HCT116 (cell line): ENCODE results near the gene ALOXE3. TPM values are rescaled to one million over a fixed set of nuclear protein-coding genes. Genes with fewer than 3 reads are reported as not detected.

Source experiments
- ATAC-seq: fragments of 200-7000 bp; cut with Tn5 transposase; 2 replicates; pipeline ENCODE4 v1.9.1; 2020; ENCODE audit warnings: mild to moderate bottlenecking, moderate library complexity
- BruUV-seq: library from RNA; stranded (reverse); fragments of 400-500 nt; replicated peaks from 2 replicates; lab custom pipeline; 2021; lab: Mats Ljungman, UMichigan
- CTCF ChIA-PET: fragments of 300-600 bp; sonication (Branson Sonifier 250); formaldehyde crosslinking; loops from one replicate; lab custom pipeline; 2021; ENCODE audit warnings: antibody characterized with exemption; lab: Charles Lee
- POLR2A ChIA-PET: fragments of 300-600, 350-600 bp; sonication (Branson Sonifier 250); formaldehyde crosslinking; loops from one replicate; lab custom pipeline; 2021; ENCODE audit warnings: antibody characterized with exemption; lab: Charles Lee
- RAD21 ChIA-PET, 2 experiments: fragments of 300-600 bp; sonication (Branson Sonifier 250); formaldehyde crosslinking; loops; one replicate each; lab custom pipeline; 2023; ENCODE audit warnings: low total read pairs in 2 of 2; ENCODE audit not compliant: uncharacterized antibody in 2 of 2, unreplicated experiment in 2 of 2, low non-redundant PET in 1 of 2; lab: Charles Lee
- DNase-seq: peaks from one replicate; pipeline ENCODE4 v3.0.0-alpha.2; 2010; ENCODE audit warnings: low read depth, low spot score
- H2AFZ ChIP-seq: fragments of 200-600 bp; shearing (Covaris generic), sonication (generic); 2 replicates; pipeline ENCODE4 v1.6.1; 2017; ENCODE audit warnings: low read depth, mixed run types, mixed read lengths, antibody characterized with exemption, low read length; ENCODE audit not compliant: poor library complexity, severe bottlenecking
- H3K27ac ChIP-seq: 2 replicates; pipeline ENCODE4 v1.5.1; 2012; ENCODE audit warnings: low read depth, low read length
- H3K27me3 ChIP-seq: fragments of 200-600 bp; sonication (generic); 2 replicates; pipeline ENCODE4 v1.6.1; 2016; ENCODE audit warnings: mixed run types, low read length, mixed read lengths; ENCODE audit not compliant: insufficient read depth
- H3K36me3 ChIP-seq, 2 experiments: fragments of 200-500 bp in 1 of 2; fragments of 200-600 bp in 1 of 2; sonication (Bioruptor generic) in 1 of 2; sonication (generic) in 1 of 2; 2 replicates each; pipeline versions ENCODE4 v1.5.1 to v1.6.1; 2014 to 2016; ENCODE audit warnings: low read length in 2 of 2, inconsistent platforms in 1 of 2, mixed read lengths in 1 of 2, mixed run types in 1 of 2; ENCODE audit not compliant: insufficient read depth in 2 of 2, control insufficient read depth in 1 of 2
- H3K4me1 ChIP-seq, 2 experiments: fragments of 200-600 bp in 1 of 2; sonication (generic) in 1 of 2; 2 replicates each; pipeline versions ENCODE4 v1.5.1 to v1.6.1; 2012 to 2017; ENCODE audit warnings: low read length in 2 of 2, inconsistent platforms in 1 of 2, mild to moderate bottlenecking in 1 of 2, mixed read lengths in 1 of 2, mixed run types in 1 of 2, moderate library complexity in 1 of 2; ENCODE audit not compliant: insufficient read depth in 2 of 2, control insufficient read depth in 1 of 2
- H3K4me2 ChIP-seq: fragments of 200-600 bp; sonication (generic); 2 replicates; pipeline ENCODE4 v1.6.1; 2017; ENCODE audit warnings: mixed run types, low read length, mixed read lengths
- H3K4me3 ChIP-seq, 2 experiments: fragments of 200-600 bp in 1 of 2; sonication (generic) in 1 of 2; replicated peaks in 1 of 2; 2 replicates each; pipeline ENCODE4 v1.5.1; 2011 to 2016; ENCODE audit warnings: low read length in 2 of 2, control low read depth in 1 of 2, low read depth in 1 of 2, mild to moderate bottlenecking in 1 of 2, mixed read lengths in 1 of 2, mixed run types in 1 of 2
- H3K79me2 ChIP-seq: fragments of 200-600 bp; sonication (generic); 2 replicates; pipeline ENCODE4 v1.6.1; 2017; ENCODE audit warnings: mild to moderate bottlenecking, mixed run types, low read length, moderate library complexity, mixed read lengths; ENCODE audit not compliant: insufficient read depth
- H3K9ac ChIP-seq: fragments of 200-600 bp; sonication (generic); 2 replicates; pipeline ENCODE4 v1.6.1; 2016; ENCODE audit warnings: low read length, mixed read lengths
- H3K9me2 ChIP-seq: fragments of 200-600 bp; sonication (generic), shearing (Covaris generic); 2 replicates; pipeline ENCODE4 v1.6.1; 2017; ENCODE audit warnings: mixed run types, mild to moderate bottlenecking, moderate library complexity; ENCODE audit not compliant: insufficient read depth
- H3K9me3 ChIP-seq, 2 experiments: fragments of 200-500 bp in 1 of 2; fragments of 200-600 bp in 1 of 2; sonication (Bioruptor generic) in 1 of 2; sonication (generic) in 1 of 2; 2 replicates each; pipeline ENCODE4 v1.6.1; 2014 to 2017; ENCODE audit warnings: low read length in 2 of 2, mixed read lengths in 2 of 2, inconsistent platforms in 1 of 2, low read depth in 1 of 2, mild to moderate bottlenecking in 1 of 2, mixed run types in 1 of 2, moderate library complexity in 1 of 2; ENCODE audit not compliant: control insufficient read depth in 1 of 2, insufficient read depth in 1 of 2
- H4K20me1 ChIP-seq: fragments of 200-600 bp; sonication (generic), shearing (Covaris generic); 2 replicates; pipeline ENCODE4 v1.6.1; 2017; ENCODE audit warnings: mixed run types, mild to moderate bottlenecking, moderate library complexity; ENCODE audit not compliant: insufficient read depth
- ATF3 ChIP-seq: IDR thresholded peaks from 2 replicates; pipeline ENCODE4 v1.6.1; 2012
- CBX3 ChIP-seq: IDR thresholded peaks from 2 replicates; pipeline ENCODE4 v1.6.1; 2012; ENCODE audit warnings: low read depth
- CEBPB ChIP-seq: IDR thresholded peaks from 2 replicates; pipeline ENCODE4 v1.6.1; 2012; ENCODE audit warnings: low read depth
- EGR1 ChIP-seq: IDR thresholded peaks from 2 replicates; pipeline ENCODE4 v1.6.1; 2012; ENCODE audit warnings: low read depth
- ELF1 ChIP-seq: IDR thresholded peaks from 2 replicates; pipeline ENCODE4 v1.6.1; 2012; ENCODE audit warnings: low read depth, borderline replicate concordance
- EZH2 ChIP-seq: fragments of 200-600 bp; sonication (generic); IDR thresholded peaks from 2 replicates; pipeline ENCODE4 v1.6.1; 2017; ENCODE audit warnings: antibody characterized with exemption, mixed run types
- FOSL1 ChIP-seq: IDR thresholded peaks from 2 replicates; pipeline ENCODE4 v1.6.1; 2012; ENCODE audit warnings: low read depth
- JUND ChIP-seq: IDR thresholded peaks from 2 replicates; pipeline ENCODE4 v1.6.1; 2012
- MAX ChIP-seq: IDR thresholded peaks from 2 replicates; pipeline ENCODE4 v1.6.1; 2012
- RAD21 ChIP-seq: IDR thresholded peaks from 2 replicates; pipeline ENCODE4 v1.6.1; 2012; ENCODE audit warnings: low read depth, mild to moderate bottlenecking
- SIN3A ChIP-seq: IDR thresholded peaks from 2 replicates; pipeline ENCODE4 v1.6.1; 2012; ENCODE audit warnings: low read depth
- SP1 ChIP-seq: IDR thresholded peaks from 2 replicates; pipeline ENCODE4 v1.6.1; 2012; ENCODE audit warnings: low read depth
- SRF ChIP-seq: IDR thresholded peaks from 2 replicates; pipeline ENCODE4 v1.6.1; 2012; ENCODE audit warnings: low read depth
- TCF7L2 ChIP-seq: IDR thresholded peaks from 2 replicates; pipeline ENCODE4 v1.7.0; 2011; ENCODE audit warnings: borderline replicate concordance, inconsistent platforms; ENCODE audit not compliant: insufficient read depth, insufficient read length; ENCODE audit errors: extremely low read depth
- YY1 ChIP-seq: IDR thresholded peaks from 2 replicates; pipeline ENCODE4 v1.6.1; 2011; ENCODE audit warnings: low read length, low read depth, moderate library complexity, mild to moderate bottlenecking; ENCODE audit not compliant: insufficient replicate concordance; ENCODE audit errors: extremely low read depth
- intact Hi-C: fragments of 100-400 bp; cut with micrococcal nuclease; formaldehyde crosslinking; loops from 2 replicates; pipeline ENCODE4 v1.10.0; 2022
- total RNA-seq: library from RNA; stranded (reverse); gene quantifications from one replicate; pipeline ENCODE4 v1.2.1, GENCODE V29; 2021; ENCODE audit not compliant: unreplicated experiment
- TF ChIP-seq, protein P1 (sequence below), 3 experiments: fragments of 200-600 bp in 1 of 3; sonication (generic) in 1 of 3; IDR thresholded peaks in 2 of 3; conservative IDR thresholded peaks in 1 of 3; 2 replicates each; pipeline ENCODE4 v1.5.1; 2012 to 2017; ENCODE audit warnings: low read depth in 2 of 3, low read length in 2 of 3, antibody characterized with exemption in 1 of 3, borderline replicate concordance in 1 of 3, control low read depth in 1 of 3, mild to moderate bottlenecking in 1 of 3, mixed read lengths in 1 of 3, mixed run types in 1 of 3, moderate library complexity in 1 of 3; ENCODE audit not compliant: insufficient read depth in 1 of 3
- TF ChIP-seq, protein P2 (sequence below): IDR thresholded peaks from 2 replicates; pipeline ENCODE4 v1.6.1; 2011; ENCODE audit warnings: mild to moderate bottlenecking, low read length, moderate library complexity; ENCODE audit not compliant: insufficient replicate concordance; ENCODE audit errors: extremely low read depth

The ALOXE3 gene
- total RNA-seq, 1 experiment from 2014 or later = 3.5 TPM

- intact Hi-C loops = no loop called here
- Histone ChIP-seq H3K9ac (no peak overlapping the region), H3K9me3 (no peaks in the 10 kb centered on the region), H3K36me3 (no peaks in the 10 kb centered on the region), H3K79me2 (no peaks in the 10 kb centered on the region), H2AFZ (no peak overlapping the region), H3K9me2 (no peaks in the 10 kb centered on the region), H3K4me1 (peaks cover 0 to 11% of the 10 kb centered on the region in 2 experiments; a peak in 2 of 4 replicates), H3K27me3 (no peaks in the 10 kb centered on the region), H3K4me3 (no peak overlapping the region), H3K27ac (no peak overlapping the region), H3K4me2 (no peak overlapping the region)
- DNase-seq (no peak), ATAC-seq (no peak)
- CTCF ChIA-PET = interaction anchor here (1.3 to 1.4 kb wide), 2 partner anchors 27 to 40 kb away, joined by 4 to 6 read pairs; no protein-coding TSS in a partner anchor
- POLR2A ChIA-PET = interaction anchor here (0.7 kb wide), 1 partner anchor 51 kb away, joined by 3 read pairs; no protein-coding TSS in a partner anchor
- BruUV-seq = no TSS peak
- RAD21 ChIA-PET = no interaction called here
- TF ChIP-seq CEBPB (no peak), CBX3 (no peak), EGR1 (no peak), EZH2 (no peak), ELF1 (no peak), TCF7L2 (no peak), JUND (no peak), SRF (no peak), SP1 (no peak), FOSL1 (no peak), MAX (no peak), ATF3 (no peak), YY1 (no peak), RAD21 (no peak), SIN3A (no peak)
- TF ChIP-seq, protein P1, sequence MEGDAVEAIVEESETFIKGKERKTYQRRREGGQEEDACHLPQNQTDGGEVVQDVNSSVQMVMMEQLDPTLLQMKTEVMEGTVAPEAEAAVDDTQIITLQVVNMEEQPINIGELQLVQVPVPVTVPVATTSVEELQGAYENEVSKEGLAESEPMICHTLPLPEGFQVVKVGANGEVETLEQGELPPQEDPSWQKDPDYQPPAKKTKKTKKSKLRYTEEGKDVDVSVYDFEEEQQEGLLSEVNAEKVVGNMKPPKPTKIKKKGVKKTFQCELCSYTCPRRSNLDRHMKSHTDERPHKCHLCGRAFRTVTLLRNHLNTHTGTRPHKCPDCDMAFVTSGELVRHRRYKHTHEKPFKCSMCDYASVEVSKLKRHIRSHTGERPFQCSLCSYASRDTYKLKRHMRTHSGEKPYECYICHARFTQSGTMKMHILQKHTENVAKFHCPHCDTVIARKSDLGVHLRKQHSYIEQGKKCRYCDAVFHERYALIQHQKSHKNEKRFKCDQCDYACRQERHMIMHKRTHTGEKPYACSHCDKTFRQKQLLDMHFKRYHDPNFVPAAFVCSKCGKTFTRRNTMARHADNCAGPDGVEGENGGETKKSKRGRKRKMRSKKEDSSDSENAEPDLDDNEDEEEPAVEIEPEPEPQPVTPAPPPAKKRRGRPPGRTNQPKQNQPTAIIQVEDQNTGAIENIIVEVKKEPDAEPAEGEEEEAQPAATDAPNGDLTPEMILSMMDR (IDR thresholded peaks at IDR 0.05 in 2 of 3, conservative IDR thresholded peaks at IDR 0.05 in 1 of 3; ENCODE audit: borderline replicate concordance in 1 of 3, insufficient read depth in 1 of 3, low read depth in 2 of 3, low read length in 2 of 3) = no peak
- TF ChIP-seq, protein P2, sequence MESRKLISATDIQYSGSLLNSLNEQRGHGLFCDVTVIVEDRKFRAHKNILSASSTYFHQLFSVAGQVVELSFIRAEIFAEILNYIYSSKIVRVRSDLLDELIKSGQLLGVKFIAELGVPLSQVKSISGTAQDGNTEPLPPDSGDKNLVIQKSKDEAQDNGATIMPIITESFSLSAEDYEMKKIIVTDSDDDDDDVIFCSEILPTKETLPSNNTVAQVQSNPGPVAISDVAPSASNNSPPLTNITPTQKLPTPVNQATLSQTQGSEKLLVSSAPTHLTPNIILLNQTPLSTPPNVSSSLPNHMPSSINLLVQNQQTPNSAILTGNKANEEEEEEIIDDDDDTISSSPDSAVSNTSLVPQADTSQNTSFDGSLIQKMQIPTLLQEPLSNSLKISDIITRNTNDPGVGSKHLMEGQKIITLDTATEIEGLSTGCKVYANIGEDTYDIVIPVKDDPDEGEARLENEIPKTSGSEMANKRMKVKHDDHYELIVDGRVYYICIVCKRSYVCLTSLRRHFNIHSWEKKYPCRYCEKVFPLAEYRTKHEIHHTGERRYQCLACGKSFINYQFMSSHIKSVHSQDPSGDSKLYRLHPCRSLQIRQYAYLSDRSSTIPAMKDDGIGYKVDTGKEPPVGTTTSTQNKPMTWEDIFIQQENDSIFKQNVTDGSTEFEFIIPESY = no peak
- TF ChIP-seq, all 23 proteins: peak for 0
- H4K20me1 ChIP-seq = no peaks in the 10 kb centered on the region
Observed at GRCh38 chr17:8100111-8100510, 18.2 kb downstream of the ALOXE3 start.
